ENCODE data around the gene JAK1.

The JAK1 gene

GRCh38 chr1:64983110-64983509, 16.8 kb upstream of the JAK1 start:
- H3K36me3 ChIP-seq = peaks cover 17 to 35% (median 23%) of the 10 kb centered on the region in 3 donors
- intact Hi-C loops (cut with DNase I; ENCODE audit: low total_unique reads) = no loop called here
- H3K4me1 ChIP-seq = peaks cover 0 to 11% (median 0%) of the 10 kb centered on the region in 4 donors
- no peak overlapping the region for H3K4me3 ChIP-seq
- no peak for TF ChIP-seq CTCF (IDR thresholded peaks at IDR 0.05)
- no peak overlapping the region for H3K27ac ChIP-seq
- H3K9me3 ChIP-seq = no peaks in the 10 kb centered on the region
- no peaks in the 10 kb centered on the region for H3K27me3 ChIP-seq
- DNase-seq = no peak

- no peak for DNase-seq
- H3K36me3 ChIP-seq = peaks cover 29 to 33% (median 31%) of the 10 kb centered on the region in 3 donors
- H3K27ac ChIP-seq = no peak overlapping the region
- H3K9me3 ChIP-seq = no peaks in the 10 kb centered on the region
- intact Hi-C loops (cut with DNase I; ENCODE audit: low total_unique reads) = no loop called here
- no peaks in the 10 kb centered on the region for H3K27me3 ChIP-seq
- no peak for TF ChIP-seq CTCF (IDR thresholded peaks at IDR 0.05)
- no peak overlapping the region for H3K4me3 ChIP-seq
- peaks cover 0 to 11% (median 0%) of the 10 kb centered on the region in 4 donors for H3K4me1 ChIP-seq
Observed at GRCh38 chr1:64981601-64982533, 15.5 kb upstream of the JAK1 start.

GRCh38 chr1:64980745-64981600, 14.6 kb upstream of the JAK1 start:
- no peak for DNase-seq
- no peak for TF ChIP-seq CTCF (IDR thresholded peaks at IDR 0.05)
- H3K36me3 ChIP-seq = peaks cover 33 to 38% (median 38%) of the 10 kb centered on the region in 3 donors
- no peaks in the 10 kb centered on the region for H3K9me3 ChIP-seq
- H3K27ac ChIP-seq = no peak overlapping the region
- H3K4me3 ChIP-seq = no peak overlapping the region
- no peaks in the 10 kb centered on the region for H3K27me3 ChIP-seq
- intact Hi-C loops (cut with DNase I; ENCODE audit: low total_unique reads) = no loop called here
- peaks cover 0 to 11% (median 0%) of the 10 kb centered on the region in 4 donors for H3K4me1 ChIP-seq

GRCh38 chr1:64979358-64979757, 13.0 kb upstream of the JAK1 start:
- H3K27me3 ChIP-seq = no peaks in the 10 kb centered on the region
- intact Hi-C loops (cut with DNase I; ENCODE audit: low total_unique reads) = no loop called here
- H3K27ac ChIP-seq = no peak overlapping the region
- no peaks in the 10 kb centered on the region for H3K9me3 ChIP-seq
- H3K4me3 ChIP-seq = no peak overlapping the region
- DNase-seq = no peak
- H3K36me3 ChIP-seq = peaks cover 25 to 35% (median 29%) of the 10 kb centered on the region in 3 donors
- peaks cover 0 to 11% (median 0%) of the 10 kb centered on the region in 4 donors for H3K4me1 ChIP-seq
- no peak for TF ChIP-seq CTCF (IDR thresholded peaks at IDR 0.05)

- intact Hi-C loops (cut with DNase I; ENCODE audit: low total_unique reads) = no loop called here
- H3K27ac ChIP-seq = no peak overlapping the region
- no peaks in the 10 kb centered on the region for H3K9me3 ChIP-seq
- no peak for TF ChIP-seq CTCF (IDR thresholded peaks at IDR 0.05)
- no peak overlapping the region for H3K4me3 ChIP-seq
- DNase-seq = no peak
- no peaks in the 10 kb centered on the region for H3K4me1 ChIP-seq
- H3K36me3 ChIP-seq = peaks cover 25 to 35% (median 29%) of the 10 kb centered on the region in 3 donors
- H3K27me3 ChIP-seq = no peaks in the 10 kb centered on the region
Observed at GRCh38 chr1:64976361-64976760, 10.0 kb upstream of the JAK1 start.

All from tibial artery (tissue), 4 donors.